Urinary bladder (tissue), 4 donors: ENCODE data around the gene OR6T1. TPM values are rescaled to one million over a fixed set of nuclear protein-coding genes. Genes with fewer than 3 reads are reported as not detected.

Experiments
- DNase-seq: peaks from one replicate; pipeline ENCODE4 v3.0.0-alpha.2; 2015; ENCODE audit errors: extremely low spot score
- H3K27ac ChIP-seq: one replicate; pipeline ENCODE4 v1.5.1; 2013; ENCODE audit warnings: low read depth, mild to moderate bottlenecking, moderate library complexity
- H3K36me3 ChIP-seq: one replicate; pipeline ENCODE4 v1.6.1; 2013; ENCODE audit warnings: mild to moderate bottlenecking, moderate library complexity; ENCODE audit not compliant: insufficient read depth
- H3K4me1 ChIP-seq: one replicate; pipeline ENCODE4 v1.6.1; 2013; ENCODE audit warnings: mild to moderate bottlenecking, moderate library complexity; ENCODE audit not compliant: insufficient read depth
- H3K4me3 ChIP-seq: one replicate; pipeline ENCODE4 v1.5.1; 2013; ENCODE audit warnings: low read depth, low read length
- WGBS: extraction: QIAGEN DNeasy Blood & Tissue Kit; methylation state at CpG from one replicate; pipeline ENCODE4 v1.1.7; 2013; 5-methylcytosine and 5-hydroxymethylcytosine counted together
- polyA plus RNA-seq: library from polyadenylated mRNA; stranded (reverse); fragments of 200-250 nt; gene quantifications from one replicate; pipeline ENCODE4 v1.2.3, GENCODE V29; 2013
- total RNA-seq: library from RNA; depleted of rRNA; stranded (reverse); fragments of >200 nt; gene quantifications from one replicate; pipeline ENCODE4 v1.2.3, GENCODE V29; 2014
- donor health status: healthy with polysubstance abuse.
- donor health status: healthy.

Gene OR6T1
- total and polyA plus RNA-seq, 2 donors: not detected

DNA sequence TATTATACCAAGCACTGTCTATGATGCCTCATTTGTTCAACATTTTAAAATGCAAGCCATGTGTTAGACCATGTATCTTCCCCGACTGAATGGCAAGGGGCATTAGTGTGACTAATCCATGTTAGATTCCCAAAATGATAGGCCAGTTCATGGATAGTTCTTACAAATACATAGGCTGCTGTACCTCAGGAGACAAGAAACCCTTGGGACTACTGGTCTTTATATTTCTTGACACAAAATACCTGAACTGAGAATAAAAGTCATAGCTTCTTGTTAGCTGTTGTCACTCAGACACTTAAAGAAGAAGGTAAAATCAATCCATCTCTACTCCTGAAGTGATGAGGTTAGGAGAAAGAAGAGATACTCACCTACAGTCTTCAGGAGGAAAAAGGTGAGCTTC is 41.8 kb downstream of the OR6T1 start, which contains the start of gene OR8D4:
Gene OR8D4 (plus strand): TSS at position 301 of the 400 bp plus-strand sequence. CDS start 4,265 bp downstream, outside the sequence.
- 78% methylated on average over 1 of the region's 1 CpG for WGBS
- no peak within 1 kb of the TSS for H3K27ac ChIP-seq
- no peaks in the 10 kb centered on the region for H3K36me3 ChIP-seq
- no peaks in the 10 kb centered on the region for H3K4me1 ChIP-seq
- no peak within 1 kb of the TSS for H3K4me3 ChIP-seq
- DNase-seq: no peak

- 64% methylated on average over 3 of the region's 3 CpGs for WGBS
- DNase-seq: no peak
- Histone ChIP-seq H3K4me3 (no peak overlapping the region), H3K36me3 (no peaks in the 10 kb centered on the region), H3K27ac (no peak overlapping the region), H3K4me1 (no peaks in the 10 kb centered on the region)
These were observed 43.8 kb downstream of the OR6T1 start for GRCh38 chr11:123899792-123900191.

Other genes with a start within 250 kb of the OR6T1 start
- 9.3 TPM for gene ZNF202, start 202.2 kb downstream of the OR6T1 start, total RNA-seq
- gene ZNF202, start 202.2 kb downstream of the OR6T1 start, polyA plus RNA-seq: 8.2 TPM
- not detected for gene OR6X1, start 189.3 kb downstream of the OR6T1 start, total RNA-seq
- not detected for gene OR6X1, start 189.3 kb downstream of the OR6T1 start, polyA plus RNA-seq
- gene OR6M1, start 137.5 kb downstream of the OR6T1 start, total RNA-seq: not detected
- not detected for gene OR6M1, start 137.5 kb downstream of the OR6T1 start, polyA plus RNA-seq
- gene TMEM225, start 58.2 kb downstream of the OR6T1 start, total RNA-seq: not detected
- not detected for gene TMEM225, start 58.2 kb downstream of the OR6T1 start, polyA plus RNA-seq
- gene OR8D4, start 41.7 kb downstream of the OR6T1 start, total RNA-seq: 0.21 TPM
- gene OR8D4, start 41.7 kb downstream of the OR6T1 start, polyA plus RNA-seq: not detected
- not detected for gene OR4D5, start 4.2 kb downstream of the OR6T1 start, total RNA-seq
- not detected for gene OR4D5, start 4.2 kb downstream of the OR6T1 start, polyA plus RNA-seq
- not detected for gene OR10S1, start 33.9 kb upstream of the OR6T1 start, total RNA-seq
- not detected for gene OR10S1, start 33.9 kb upstream of the OR6T1 start, polyA plus RNA-seq
- gene OR10G6, start 51.3 kb upstream of the OR6T1 start, total RNA-seq: not detected
- not detected for gene OR10G6, start 51.3 kb upstream of the OR6T1 start, polyA plus RNA-seq
- gene OR10G4, start 69.2 kb upstream of the OR6T1 start, total RNA-seq: not detected
- not detected for gene OR10G4, start 69.2 kb upstream of the OR6T1 start, polyA plus RNA-seq
- gene OR10G9, start 79.2 kb upstream of the OR6T1 start, total RNA-seq: not detected
- not detected for gene OR10G9, start 79.2 kb upstream of the OR6T1 start, polyA plus RNA-seq
- not detected for gene OR10G8, start 83.0 kb upstream of the OR6T1 start, total RNA-seq
- not detected for gene OR10G8, start 83.0 kb upstream of the OR6T1 start, polyA plus RNA-seq
- gene OR10G7, start 97.5 kb upstream of the OR6T1 start, total RNA-seq: not detected
- not detected for gene OR10G7, start 97.5 kb upstream of the OR6T1 start, polyA plus RNA-seq
- gene VWA5A, start 171.6 kb upstream of the OR6T1 start, total RNA-seq: 36.2 TPM
- 21.0 TPM for gene VWA5A, start 171.6 kb upstream of the OR6T1 start, polyA plus RNA-seq
- gene OR10D3, start 239.5 kb upstream of the OR6T1 start, total RNA-seq: not detected
- gene OR10D3, start 239.5 kb upstream of the OR6T1 start, polyA plus RNA-seq: not detected